HCT116 (cell line): ENCODE measurements around the gene PLA2G1B. TPM values are rescaled to one million over a fixed set of nuclear protein-coding genes. Genes with fewer than 3 reads are reported as not detected.

ENCODE experiments used
- ATAC-seq: fragments of 200-7000 bp; cut with Tn5 transposase; 2 replicates; pipeline ENCODE4 v1.9.1; 2020; ENCODE audit warnings: mild to moderate bottlenecking, moderate library complexity
- BruUV-seq: library from RNA; stranded (reverse); fragments of 400-500 nt; replicated peaks from 2 replicates; lab custom pipeline; 2021; lab: Mats Ljungman, UMichigan
- CTCF ChIA-PET: fragments of 300-600 bp; sonication (Branson Sonifier 250); formaldehyde crosslinking; loops from one replicate; lab custom pipeline; 2021; ENCODE audit warnings: antibody characterized with exemption; lab: Charles Lee
- POLR2A ChIA-PET: fragments of 300-600, 350-600 bp; sonication (Branson Sonifier 250); formaldehyde crosslinking; loops from one replicate; lab custom pipeline; 2021; ENCODE audit warnings: antibody characterized with exemption; lab: Charles Lee
- RAD21 ChIA-PET, 2 experiments: fragments of 300-600 bp; sonication (Branson Sonifier 250); formaldehyde crosslinking; loops; one replicate each; lab custom pipeline; 2023; ENCODE audit warnings: low total read pairs in 2 of 2; ENCODE audit not compliant: uncharacterized antibody in 2 of 2, unreplicated experiment in 2 of 2, low non-redundant PET in 1 of 2; lab: Charles Lee
- DNase-seq: peaks from one replicate; pipeline ENCODE4 v3.0.0-alpha.2; 2010; ENCODE audit warnings: low read depth, low spot score
- H2AFZ ChIP-seq: fragments of 200-600 bp; shearing (Covaris generic), sonication (generic); 2 replicates; pipeline ENCODE4 v1.6.1; 2017; ENCODE audit warnings: low read depth, mixed run types, mixed read lengths, antibody characterized with exemption, low read length; ENCODE audit not compliant: poor library complexity, severe bottlenecking
- H3K27ac ChIP-seq: 2 replicates; pipeline ENCODE4 v1.5.1; 2012; ENCODE audit warnings: low read depth, low read length
- H3K27me3 ChIP-seq: fragments of 200-600 bp; sonication (generic); 2 replicates; pipeline ENCODE4 v1.6.1; 2016; ENCODE audit warnings: mixed run types, low read length, mixed read lengths; ENCODE audit not compliant: insufficient read depth
- H3K36me3 ChIP-seq, 2 experiments: fragments of 200-500 bp in 1 of 2; fragments of 200-600 bp in 1 of 2; sonication (Bioruptor generic) in 1 of 2; sonication (generic) in 1 of 2; 2 replicates each; pipeline versions ENCODE4 v1.5.1 to v1.6.1; 2014 to 2016; ENCODE audit warnings: low read length in 2 of 2, inconsistent platforms in 1 of 2, mixed read lengths in 1 of 2, mixed run types in 1 of 2; ENCODE audit not compliant: insufficient read depth in 2 of 2, control insufficient read depth in 1 of 2
- H3K4me1 ChIP-seq, 2 experiments: fragments of 200-600 bp in 1 of 2; sonication (generic) in 1 of 2; 2 replicates each; pipeline versions ENCODE4 v1.5.1 to v1.6.1; 2012 to 2017; ENCODE audit warnings: low read length in 2 of 2, inconsistent platforms in 1 of 2, mild to moderate bottlenecking in 1 of 2, mixed read lengths in 1 of 2, mixed run types in 1 of 2, moderate library complexity in 1 of 2; ENCODE audit not compliant: insufficient read depth in 2 of 2, control insufficient read depth in 1 of 2
- H3K4me2 ChIP-seq: fragments of 200-600 bp; sonication (generic); 2 replicates; pipeline ENCODE4 v1.6.1; 2017; ENCODE audit warnings: mixed run types, low read length, mixed read lengths
- H3K4me3 ChIP-seq, 2 experiments: fragments of 200-600 bp in 1 of 2; sonication (generic) in 1 of 2; replicated peaks in 1 of 2; 2 replicates each; pipeline ENCODE4 v1.5.1; 2011 to 2016; ENCODE audit warnings: low read length in 2 of 2, control low read depth in 1 of 2, low read depth in 1 of 2, mild to moderate bottlenecking in 1 of 2, mixed read lengths in 1 of 2, mixed run types in 1 of 2
- H3K79me2 ChIP-seq: fragments of 200-600 bp; sonication (generic); 2 replicates; pipeline ENCODE4 v1.6.1; 2017; ENCODE audit warnings: mild to moderate bottlenecking, mixed run types, low read length, moderate library complexity, mixed read lengths; ENCODE audit not compliant: insufficient read depth
- H3K9ac ChIP-seq: fragments of 200-600 bp; sonication (generic); 2 replicates; pipeline ENCODE4 v1.6.1; 2016; ENCODE audit warnings: low read length, mixed read lengths
- H3K9me2 ChIP-seq: fragments of 200-600 bp; sonication (generic), shearing (Covaris generic); 2 replicates; pipeline ENCODE4 v1.6.1; 2017; ENCODE audit warnings: mixed run types, mild to moderate bottlenecking, moderate library complexity; ENCODE audit not compliant: insufficient read depth
- H3K9me3 ChIP-seq, 2 experiments: fragments of 200-500 bp in 1 of 2; fragments of 200-600 bp in 1 of 2; sonication (Bioruptor generic) in 1 of 2; sonication (generic) in 1 of 2; 2 replicates each; pipeline ENCODE4 v1.6.1; 2014 to 2017; ENCODE audit warnings: low read length in 2 of 2, mixed read lengths in 2 of 2, inconsistent platforms in 1 of 2, low read depth in 1 of 2, mild to moderate bottlenecking in 1 of 2, mixed run types in 1 of 2, moderate library complexity in 1 of 2; ENCODE audit not compliant: control insufficient read depth in 1 of 2, insufficient read depth in 1 of 2
- H4K20me1 ChIP-seq: fragments of 200-600 bp; sonication (generic), shearing (Covaris generic); 2 replicates; pipeline ENCODE4 v1.6.1; 2017; ENCODE audit warnings: mixed run types, mild to moderate bottlenecking, moderate library complexity; ENCODE audit not compliant: insufficient read depth
- ATF3 ChIP-seq: IDR thresholded peaks from 2 replicates; pipeline ENCODE4 v1.6.1; 2012
- CBX3 ChIP-seq: IDR thresholded peaks from 2 replicates; pipeline ENCODE4 v1.6.1; 2012; ENCODE audit warnings: low read depth
- CTCF ChIP-seq, 3 experiments: fragments of 200-600 bp in 1 of 3; sonication (generic) in 1 of 3; IDR thresholded peaks in 2 of 3; conservative IDR thresholded peaks in 1 of 3; 2 replicates each; pipeline ENCODE4 v1.5.1; 2012 to 2017; ENCODE audit warnings: low read depth in 2 of 3, low read length in 2 of 3, antibody characterized with exemption in 1 of 3, borderline replicate concordance in 1 of 3, control low read depth in 1 of 3, mild to moderate bottlenecking in 1 of 3, mixed read lengths in 1 of 3, mixed run types in 1 of 3, moderate library complexity in 1 of 3; ENCODE audit not compliant: insufficient read depth in 1 of 3
- EGR1 ChIP-seq: IDR thresholded peaks from 2 replicates; pipeline ENCODE4 v1.6.1; 2012; ENCODE audit warnings: low read depth
- EZH2 ChIP-seq: fragments of 200-600 bp; sonication (generic); IDR thresholded peaks from 2 replicates; pipeline ENCODE4 v1.6.1; 2017; ENCODE audit warnings: antibody characterized with exemption, mixed run types
- EZH2phosphoT487 ChIP-seq: fragments of 200-600 bp; IDR thresholded peaks from 2 replicates; pipeline ENCODE4 v1.6.1; 2018; ENCODE audit warnings: antibody characterized with exemption, borderline replicate concordance
- FOSL1 ChIP-seq: IDR thresholded peaks from 2 replicates; pipeline ENCODE4 v1.6.1; 2012; ENCODE audit warnings: low read depth
- JUND ChIP-seq: IDR thresholded peaks from 2 replicates; pipeline ENCODE4 v1.6.1; 2012
- POLR2A ChIP-seq: IDR thresholded peaks from 2 replicates; pipeline ENCODE4 v1.7.0; 2011; ENCODE audit warnings: borderline replicate concordance; ENCODE audit not compliant: insufficient read depth, insufficient read length; ENCODE audit errors: extremely low read depth
- POLR2AphosphoS5 ChIP-seq: IDR thresholded peaks from 2 replicates; pipeline ENCODE4 v1.6.1; 2011; ENCODE audit warnings: mild to moderate bottlenecking, low read depth, low read length, moderate library complexity
- RAD21 ChIP-seq: IDR thresholded peaks from 2 replicates; pipeline ENCODE4 v1.6.1; 2012; ENCODE audit warnings: low read depth, mild to moderate bottlenecking
- SIN3A ChIP-seq: IDR thresholded peaks from 2 replicates; pipeline ENCODE4 v1.6.1; 2012; ENCODE audit warnings: low read depth
- SP1 ChIP-seq: IDR thresholded peaks from 2 replicates; pipeline ENCODE4 v1.6.1; 2012; ENCODE audit warnings: low read depth
- SRF ChIP-seq: IDR thresholded peaks from 2 replicates; pipeline ENCODE4 v1.6.1; 2012; ENCODE audit warnings: low read depth
- TCF7L2 ChIP-seq: IDR thresholded peaks from 2 replicates; pipeline ENCODE4 v1.7.0; 2011; ENCODE audit warnings: borderline replicate concordance, inconsistent platforms; ENCODE audit not compliant: insufficient read depth, insufficient read length; ENCODE audit errors: extremely low read depth
- ZNF274 ChIP-seq: fragments of 200-500 bp; sonication (Bioruptor generic); IDR thresholded peaks from 2 replicates; pipeline ENCODE4 v1.6.1; 2014; ENCODE audit warnings: mild to moderate bottlenecking, low read depth, low read length, inconsistent platforms
- intact Hi-C: fragments of 100-400 bp; cut with micrococcal nuclease; formaldehyde crosslinking; loops from 2 replicates; pipeline ENCODE4 v1.10.0; 2022
- total RNA-seq: library from RNA; stranded (reverse); gene quantifications from one replicate; pipeline ENCODE4 v1.2.1, GENCODE V29; 2021; ENCODE audit not compliant: unreplicated experiment
- TF ChIP-seq, protein P1 (sequence below): IDR thresholded peaks from 2 replicates; pipeline ENCODE4 v1.6.1; 2012; ENCODE audit warnings: low read depth
- TF ChIP-seq, protein P2 (sequence below): IDR thresholded peaks from 2 replicates; pipeline ENCODE4 v1.6.1; 2012
- TF ChIP-seq, protein P3 (sequence below): IDR thresholded peaks from 2 replicates; pipeline ENCODE4 v1.6.1; 2011; ENCODE audit warnings: mild to moderate bottlenecking, low read length, moderate library complexity; ENCODE audit not compliant: insufficient replicate concordance; ENCODE audit errors: extremely low read depth

PLA2G1B gene
- total RNA-seq, 1 experiment from 2014 or later = 2.0 TPM

GRCh38 chr12:120286768-120287490 is 40.6 kb downstream of the PLA2G1B start:
- no peaks in the 10 kb centered on the region for H3K9me2 ChIP-seq
- no peak overlapping the region for H3K9ac ChIP-seq
- no peak overlapping the region for H3K27ac ChIP-seq
- intact Hi-C loops = no loop called here
- H3K4me2 ChIP-seq = peak overlapping the region; percentile 19
- no peak for TF ChIP-seq CBX3
- no peak for TF ChIP-seq EGR1
- no peak for TF ChIP-seq SP1
- TF ChIP-seq JUND = no peak
- no peak for TF ChIP-seq ATF3
- TF ChIP-seq, protein P1, sequence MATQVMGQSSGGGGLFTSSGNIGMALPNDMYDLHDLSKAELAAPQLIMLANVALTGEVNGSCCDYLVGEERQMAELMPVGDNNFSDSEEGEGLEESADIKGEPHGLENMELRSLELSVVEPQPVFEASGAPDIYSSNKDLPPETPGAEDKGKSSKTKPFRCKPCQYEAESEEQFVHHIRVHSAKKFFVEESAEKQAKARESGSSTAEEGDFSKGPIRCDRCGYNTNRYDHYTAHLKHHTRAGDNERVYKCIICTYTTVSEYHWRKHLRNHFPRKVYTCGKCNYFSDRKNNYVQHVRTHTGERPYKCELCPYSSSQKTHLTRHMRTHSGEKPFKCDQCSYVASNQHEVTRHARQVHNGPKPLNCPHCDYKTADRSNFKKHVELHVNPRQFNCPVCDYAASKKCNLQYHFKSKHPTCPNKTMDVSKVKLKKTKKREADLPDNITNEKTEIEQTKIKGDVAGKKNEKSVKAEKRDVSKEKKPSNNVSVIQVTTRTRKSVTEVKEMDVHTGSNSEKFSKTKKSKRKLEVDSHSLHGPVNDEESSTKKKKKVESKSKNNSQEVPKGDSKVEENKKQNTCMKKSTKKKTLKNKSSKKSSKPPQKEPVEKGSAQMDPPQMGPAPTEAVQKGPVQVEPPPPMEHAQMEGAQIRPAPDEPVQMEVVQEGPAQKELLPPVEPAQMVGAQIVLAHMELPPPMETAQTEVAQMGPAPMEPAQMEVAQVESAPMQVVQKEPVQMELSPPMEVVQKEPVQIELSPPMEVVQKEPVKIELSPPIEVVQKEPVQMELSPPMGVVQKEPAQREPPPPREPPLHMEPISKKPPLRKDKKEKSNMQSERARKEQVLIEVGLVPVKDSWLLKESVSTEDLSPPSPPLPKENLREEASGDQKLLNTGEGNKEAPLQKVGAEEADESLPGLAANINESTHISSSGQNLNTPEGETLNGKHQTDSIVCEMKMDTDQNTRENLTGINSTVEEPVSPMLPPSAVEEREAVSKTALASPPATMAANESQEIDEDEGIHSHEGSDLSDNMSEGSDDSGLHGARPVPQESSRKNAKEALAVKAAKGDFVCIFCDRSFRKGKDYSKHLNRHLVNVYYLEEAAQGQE = no peak
- TF ChIP-seq CTCF (IDR thresholded peaks at IDR 0.05 in 2 of 3, conservative IDR thresholded peaks at IDR 0.05 in 1 of 3; ENCODE audit: borderline replicate concordance in 1 of 3, insufficient read depth in 1 of 3, low read depth in 2 of 3, low read length in 2 of 3) = no peak
- TF ChIP-seq POLR2A = no peak
- TF ChIP-seq, protein P2, sequence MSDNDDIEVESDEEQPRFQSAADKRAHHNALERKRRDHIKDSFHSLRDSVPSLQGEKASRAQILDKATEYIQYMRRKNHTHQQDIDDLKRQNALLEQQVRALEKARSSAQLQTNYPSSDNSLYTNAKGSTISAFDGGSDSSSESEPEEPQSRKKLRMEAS = no peak
- TF ChIP-seq ZNF274 = no peak
- TF ChIP-seq, protein P3, sequence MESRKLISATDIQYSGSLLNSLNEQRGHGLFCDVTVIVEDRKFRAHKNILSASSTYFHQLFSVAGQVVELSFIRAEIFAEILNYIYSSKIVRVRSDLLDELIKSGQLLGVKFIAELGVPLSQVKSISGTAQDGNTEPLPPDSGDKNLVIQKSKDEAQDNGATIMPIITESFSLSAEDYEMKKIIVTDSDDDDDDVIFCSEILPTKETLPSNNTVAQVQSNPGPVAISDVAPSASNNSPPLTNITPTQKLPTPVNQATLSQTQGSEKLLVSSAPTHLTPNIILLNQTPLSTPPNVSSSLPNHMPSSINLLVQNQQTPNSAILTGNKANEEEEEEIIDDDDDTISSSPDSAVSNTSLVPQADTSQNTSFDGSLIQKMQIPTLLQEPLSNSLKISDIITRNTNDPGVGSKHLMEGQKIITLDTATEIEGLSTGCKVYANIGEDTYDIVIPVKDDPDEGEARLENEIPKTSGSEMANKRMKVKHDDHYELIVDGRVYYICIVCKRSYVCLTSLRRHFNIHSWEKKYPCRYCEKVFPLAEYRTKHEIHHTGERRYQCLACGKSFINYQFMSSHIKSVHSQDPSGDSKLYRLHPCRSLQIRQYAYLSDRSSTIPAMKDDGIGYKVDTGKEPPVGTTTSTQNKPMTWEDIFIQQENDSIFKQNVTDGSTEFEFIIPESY = no peak
- TF ChIP-seq TCF7L2 = no peak
- TF ChIP-seq EZH2phosphoT487 = no peak
- no peak for TF ChIP-seq RAD21
- TF ChIP-seq SIN3A = no peak
- TF ChIP-seq EZH2 = no peak
- TF ChIP-seq FOSL1 = no peak
- no peak for TF ChIP-seq SRF
- no peak for TF ChIP-seq POLR2AphosphoS5
- TF ChIP-seq, all 23 proteins: peak for 0
- CTCF ChIA-PET = interaction anchor here (1.3 to 2.9 kb wide), 3 partner anchors 21 to 86 kb away, joined by 3 to 13 read pairs (median 3); partner anchors contain the start of genes PXN and RPLP0
- Histone ChIP-seq H3K4me3 (no peak overlapping the region), H3K27me3 (no peaks in the 10 kb centered on the region), H2AFZ (no peak overlapping the region), H3K36me3 (no peaks in the 10 kb centered on the region), H3K79me2 (no peaks in the 10 kb centered on the region), H4K20me1 (no peaks in the 10 kb centered on the region), H3K4me1 (peaks cover 13 to 35% of the 10 kb centered on the region in 2 experiments), H3K9me3 (no peaks in the 10 kb centered on the region)
- RAD21 ChIA-PET = no interaction called here
- no peak for ATAC-seq
- DNase-seq = no peak
- no TSS peak for BruUV-seq
- POLR2A ChIA-PET = interaction anchor here (0.6 to 2.1 kb wide), 5 partner anchors 20 to 86 kb away, joined by 3 to 12 read pairs (median 7); partner anchors contain the start of genes PXN and RPLP0
